WTC11 (cell line): ENCODE data around the gene BBOX1. TPM values are rescaled to one million over a fixed set of nuclear protein-coding genes. Genes with fewer than 3 reads are reported as not detected.

Source experiments
- ATAC-seq: fragments of 200-7000 bp; cut with Tn5 transposase; 2 replicates; pipeline ENCODE4 v1.10.0; 2021; ENCODE audit warnings: mild to moderate bottlenecking, moderate library complexity
- CTCF ChIA-PET: fragments of 300-600 bp; sonication (Branson Sonifier 250); formaldehyde crosslinking; loops from one replicate; lab custom pipeline; 2021; ENCODE audit warnings: antibody characterized with exemption; lab: Charles Lee
- POLR2A ChIA-PET: fragments of 350-600 bp; sonication (Branson Sonifier 250); formaldehyde crosslinking; loops from one replicate; lab custom pipeline; 2021; ENCODE audit warnings: antibody characterized with exemption; lab: Charles Lee
- DNase-seq: peaks from one replicate; pipeline ENCODE4 v3.0.0; 2021; ENCODE audit warnings: low spot score
- H3K27ac Mint-ChIP-seq: 2 replicates; pipeline ENCODE4 v1.8.0; 2021; ENCODE audit warnings: mixed read lengths
- H3K27me3 Mint-ChIP-seq: 2 replicates; pipeline ENCODE4 v1.8.0; 2021; ENCODE audit warnings: low read depth, mild to moderate bottlenecking, moderate library complexity, mixed read lengths
- H3K36me3 Mint-ChIP-seq: 2 replicates; pipeline ENCODE4 v1.8.0; 2021; ENCODE audit warnings: mixed read lengths
- H3K4me1 Mint-ChIP-seq: 2 replicates; pipeline ENCODE4 v1.8.0; 2022; ENCODE audit warnings: mixed read lengths
- H3K4me3 Mint-ChIP-seq: 2 replicates; pipeline ENCODE4 v1.8.0; 2021; ENCODE audit warnings: mild to moderate bottlenecking, moderate library complexity, mixed read lengths
- H3K9me3 Mint-ChIP-seq: 2 replicates; pipeline ENCODE4 v1.8.0; 2021; ENCODE audit warnings: mixed read lengths
- ETV6 ChIP-seq: sonication (generic); formaldehyde crosslinking; IDR thresholded peaks from 2 replicates; pipeline ENCODE4 v1.8.1; 2022; ENCODE audit warnings: mild to moderate bottlenecking, missing genetic modification reagents
- HMGA2 ChIP-seq: fragments of 250-450 bp; sonication (Bioruptor Pico); IDR thresholded peaks from 2 replicates; pipeline ENCODE4 v1.4.0; 2021; ENCODE audit warnings: mild to moderate bottlenecking, moderate library complexity
- MXD4 ChIP-seq: fragments of 250-450 bp; sonication (Bioruptor Pico); IDR thresholded peaks from 2 replicates; pipeline ENCODE4 v1.8.0; 2021; ENCODE audit warnings: mild to moderate bottlenecking, moderate library complexity, borderline replicate concordance
- NFATC4 ChIP-seq: fragments of 250-450 bp; sonication (Bioruptor Pico); IDR thresholded peaks from 2 replicates; pipeline ENCODE4 v1.9.0; 2021; ENCODE audit warnings: mild to moderate bottlenecking
- NR3C1 ChIP-seq: sonication (generic); formaldehyde crosslinking; conservative IDR thresholded peaks from 2 replicates; pipeline ENCODE4 v1.8.1; 2023; ENCODE audit warnings: low read depth, mild to moderate bottlenecking, missing genetic modification reagents
- RORB ChIP-seq: fragments of 250-450 bp; sonication (Bioruptor Pico); IDR thresholded peaks from 2 replicates; pipeline ENCODE4 v1.9.0; 2021; ENCODE audit warnings: mild to moderate bottlenecking
- SP1 ChIP-seq: sonication (generic); formaldehyde crosslinking; conservative IDR thresholded peaks from 2 replicates; pipeline ENCODE4 v1.8.1; 2022; ENCODE audit warnings: missing genetic modification reagents
- TP53 ChIP-seq: sonication (generic); formaldehyde crosslinking; IDR thresholded peaks from 2 replicates; pipeline ENCODE4 v1.8.1; 2023; ENCODE audit warnings: mild to moderate bottlenecking, missing genetic modification reagents
- ZNF232 ChIP-seq: sonication (generic); formaldehyde crosslinking; IDR thresholded peaks from 2 replicates; pipeline ENCODE4 v1.8.0; 2022; ENCODE audit warnings: mild to moderate bottlenecking, missing genetic modification reagents
- ZNF671 ChIP-seq: fragments of 250-450 bp; sonication (Bioruptor Pico); IDR thresholded peaks from 2 replicates; pipeline ENCODE4 v1.8.0; 2021; ENCODE audit warnings: mild to moderate bottlenecking
- total RNA-seq: library from RNA; stranded (reverse); gene quantifications from 3 replicates; pipeline ENCODE4 v1.2.3, GENCODE V29; 2021
- TF ChIP-seq, protein P1 (sequence below): sonication (generic); formaldehyde crosslinking; IDR thresholded peaks from 2 replicates; pipeline ENCODE4 v1.8.1; 2023; ENCODE audit warnings: mild to moderate bottlenecking, missing genetic modification reagents
- TF ChIP-seq, protein P2 (sequence below): sonication (generic); formaldehyde crosslinking; IDR thresholded peaks from 2 replicates; pipeline ENCODE4 v1.8.0; 2022; ENCODE audit warnings: mild to moderate bottlenecking, missing genetic modification reagents
- TF ChIP-seq, protein P3 (sequence below): sonication (generic); formaldehyde crosslinking; IDR thresholded peaks from 2 replicates; pipeline ENCODE4 v1.8.0; 2022; ENCODE audit warnings: missing genetic modification reagents
- TF ChIP-seq, protein P4 (sequence below): sonication (generic); formaldehyde crosslinking; conservative IDR thresholded peaks from 2 replicates; pipeline ENCODE4 v1.8.1; 2023; ENCODE audit warnings: mild to moderate bottlenecking, low read depth, missing genetic modification reagents, moderate library complexity
- TF ChIP-seq, protein P5 (sequence below): sonication (generic); formaldehyde crosslinking; IDR thresholded peaks from 2 replicates; pipeline ENCODE4 v1.8.1; 2023; ENCODE audit warnings: mild to moderate bottlenecking, missing genetic modification reagents, moderate library complexity
- TF ChIP-seq, protein P6 (sequence below): fragments of 250-450 bp; sonication (Bioruptor Pico); IDR thresholded peaks from 2 replicates; pipeline ENCODE4 v1.8.0; 2021; ENCODE audit warnings: mild to moderate bottlenecking
- TF ChIP-seq, protein P7 (sequence below): sonication (generic); formaldehyde crosslinking; IDR thresholded peaks from 2 replicates; pipeline ENCODE4 v1.8.1; 2022; ENCODE audit warnings: missing genetic modification reagents, borderline replicate concordance

BBOX1 gene
- total RNA-seq, 1 experiment from 2014 or later: not detected

DNA sequence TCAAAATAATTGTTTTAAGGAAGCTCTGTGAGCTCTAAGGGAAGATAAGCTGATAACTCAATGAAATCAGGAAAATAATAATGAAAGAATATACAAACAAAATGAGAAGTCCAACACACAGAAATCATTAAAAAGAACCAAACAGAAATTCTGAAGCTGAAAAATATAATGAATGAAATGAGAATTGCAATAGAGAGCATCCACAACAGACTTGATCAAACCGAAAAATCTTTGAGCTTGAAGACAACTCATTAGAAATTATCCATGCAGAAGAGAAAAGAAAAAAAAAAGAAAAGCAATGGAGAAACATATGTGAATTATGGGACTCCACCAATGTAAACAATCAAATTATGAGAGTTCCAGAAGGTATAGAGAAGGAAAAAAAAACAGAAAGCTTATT is 101.0 kb downstream of the BBOX1 start:
- TF ChIP-seq HMGA2 (CRISPR knock-in tag) (no peak), NFATC4 (CRISPR knock-in tag) (no peak), NR3C1 (CRISPR knock-in tag) (no peak), ETV6 (CRISPR knock-in tag) (no peak), RORB (no peak)
- TF ChIP-seq, protein P1, sequence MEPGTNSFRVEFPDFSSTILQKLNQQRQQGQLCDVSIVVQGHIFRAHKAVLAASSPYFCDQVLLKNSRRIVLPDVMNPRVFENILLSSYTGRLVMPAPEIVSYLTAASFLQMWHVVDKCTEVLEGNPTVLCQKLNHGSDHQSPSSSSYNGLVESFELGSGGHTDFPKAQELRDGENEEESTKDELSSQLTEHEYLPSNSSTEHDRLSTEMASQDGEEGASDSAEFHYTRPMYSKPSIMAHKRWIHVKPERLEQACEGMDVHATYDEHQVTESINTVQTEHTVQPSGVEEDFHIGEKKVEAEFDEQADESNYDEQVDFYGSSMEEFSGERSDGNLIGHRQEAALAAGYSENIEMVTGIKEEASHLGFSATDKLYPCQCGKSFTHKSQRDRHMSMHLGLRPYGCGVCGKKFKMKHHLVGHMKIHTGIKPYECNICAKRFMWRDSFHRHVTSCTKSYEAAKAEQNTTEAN (CRISPR knock-in tag): no peak
- Mint-ChIP-seq H3K27me3 (no peaks in the 10 kb centered on the region), H3K4me1 (no peaks in the 10 kb centered on the region), H3K4me3 (no peak overlapping the region), H3K27ac (no peak overlapping the region), H3K9me3 (peaks cover 30% of the 10 kb centered on the region), H3K36me3 (peaks cover 15% of the 10 kb centered on the region)
- DNase-seq (no peak), ATAC-seq (no peak)
- ChIA-PET POLR2A (interaction anchor here (1.1 kb wide), 1 partner anchor 10 kb away, joined by 3 read pairs; no protein-coding TSS in a partner anchor), CTCF (no interaction called here)

DNA sequence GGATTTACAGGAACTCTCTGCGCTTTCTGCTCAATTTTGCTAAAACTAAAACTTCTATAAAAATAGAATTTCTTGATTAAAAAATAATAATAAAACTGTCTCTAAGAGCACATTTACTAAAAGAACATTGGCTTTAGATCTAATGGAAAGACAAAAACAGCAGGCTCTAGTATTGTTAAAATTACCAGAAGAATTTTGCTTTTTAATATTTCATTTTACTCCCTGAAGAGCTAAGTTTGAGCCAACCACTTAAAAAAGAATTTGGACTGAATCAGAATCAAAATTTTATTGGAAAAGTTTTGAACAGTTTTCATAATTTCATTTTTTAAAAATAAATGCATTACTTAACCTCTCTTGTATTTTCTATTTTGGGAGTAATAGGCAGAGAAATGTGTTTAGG is 107.3 kb downstream of the BBOX1 start:
- Mint-ChIP-seq H3K4me3 (no peak overlapping the region), H3K9me3 (no peaks in the 10 kb centered on the region), H3K4me1 (peaks cover 6% of the 10 kb centered on the region), H3K36me3 (no peaks in the 10 kb centered on the region), H3K27me3 (no peaks in the 10 kb centered on the region), H3K27ac (no peak overlapping the region)
- ATAC-seq: no peak
- ChIA-PET CTCF (no interaction called here), POLR2A (no interaction called here)
- TF ChIP-seq SP1 (no peak), ZNF671 (CRISPR knock-in tag) (no peak), MXD4 (CRISPR knock-in tag) (no peak)
- TF ChIP-seq, protein P2, sequence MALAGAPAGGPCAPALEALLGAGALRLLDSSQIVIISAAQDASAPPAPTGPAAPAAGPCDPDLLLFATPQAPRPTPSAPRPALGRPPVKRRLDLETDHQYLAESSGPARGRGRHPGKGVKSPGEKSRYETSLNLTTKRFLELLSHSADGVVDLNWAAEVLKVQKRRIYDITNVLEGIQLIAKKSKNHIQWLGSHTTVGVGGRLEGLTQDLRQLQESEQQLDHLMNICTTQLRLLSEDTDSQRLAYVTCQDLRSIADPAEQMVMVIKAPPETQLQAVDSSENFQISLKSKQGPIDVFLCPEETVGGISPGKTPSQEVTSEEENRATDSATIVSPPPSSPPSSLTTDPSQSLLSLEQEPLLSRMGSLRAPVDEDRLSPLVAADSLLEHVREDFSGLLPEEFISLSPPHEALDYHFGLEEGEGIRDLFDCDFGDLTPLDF: no peak
- TF ChIP-seq, protein P3, sequence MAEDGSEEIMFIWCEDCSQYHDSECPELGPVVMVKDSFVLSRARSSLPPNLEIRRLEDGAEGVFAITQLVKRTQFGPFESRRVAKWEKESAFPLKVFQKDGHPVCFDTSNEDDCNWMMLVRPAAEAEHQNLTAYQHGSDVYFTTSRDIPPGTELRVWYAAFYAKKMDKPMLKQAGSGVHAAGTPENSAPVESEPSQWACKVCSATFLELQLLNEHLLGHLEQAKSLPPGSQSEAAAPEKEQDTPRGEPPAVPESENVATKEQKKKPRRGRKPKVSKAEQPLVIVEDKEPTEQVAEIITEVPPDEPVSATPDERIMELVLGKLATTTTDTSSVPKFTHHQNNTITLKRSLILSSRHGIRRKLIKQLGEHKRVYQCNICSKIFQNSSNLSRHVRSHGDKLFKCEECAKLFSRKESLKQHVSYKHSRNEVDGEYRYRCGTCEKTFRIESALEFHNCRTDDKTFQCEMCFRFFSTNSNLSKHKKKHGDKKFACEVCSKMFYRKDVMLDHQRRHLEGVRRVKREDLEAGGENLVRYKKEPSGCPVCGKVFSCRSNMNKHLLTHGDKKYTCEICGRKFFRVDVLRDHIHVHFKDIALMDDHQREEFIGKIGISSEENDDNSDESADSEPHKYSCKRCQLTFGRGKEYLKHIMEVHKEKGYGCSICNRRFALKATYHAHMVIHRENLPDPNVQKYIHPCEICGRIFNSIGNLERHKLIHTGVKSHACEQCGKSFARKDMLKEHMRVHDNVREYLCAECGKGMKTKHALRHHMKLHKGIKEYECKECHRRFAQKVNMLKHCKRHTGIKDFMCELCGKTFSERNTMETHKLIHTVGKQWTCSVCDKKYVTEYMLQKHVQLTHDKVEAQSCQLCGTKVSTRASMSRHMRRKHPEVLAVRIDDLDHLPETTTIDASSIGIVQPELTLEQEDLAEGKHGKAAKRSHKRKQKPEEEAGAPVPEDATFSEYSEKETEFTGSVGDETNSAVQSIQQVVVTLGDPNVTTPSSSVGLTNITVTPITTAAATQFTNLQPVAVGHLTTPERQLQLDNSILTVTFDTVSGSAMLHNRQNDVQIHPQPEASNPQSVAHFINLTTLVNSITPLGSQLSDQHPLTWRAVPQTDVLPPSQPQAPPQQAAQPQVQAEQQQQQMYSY (CRISPR knock-in tag): no peak
- TF ChIP-seq, protein P4, sequence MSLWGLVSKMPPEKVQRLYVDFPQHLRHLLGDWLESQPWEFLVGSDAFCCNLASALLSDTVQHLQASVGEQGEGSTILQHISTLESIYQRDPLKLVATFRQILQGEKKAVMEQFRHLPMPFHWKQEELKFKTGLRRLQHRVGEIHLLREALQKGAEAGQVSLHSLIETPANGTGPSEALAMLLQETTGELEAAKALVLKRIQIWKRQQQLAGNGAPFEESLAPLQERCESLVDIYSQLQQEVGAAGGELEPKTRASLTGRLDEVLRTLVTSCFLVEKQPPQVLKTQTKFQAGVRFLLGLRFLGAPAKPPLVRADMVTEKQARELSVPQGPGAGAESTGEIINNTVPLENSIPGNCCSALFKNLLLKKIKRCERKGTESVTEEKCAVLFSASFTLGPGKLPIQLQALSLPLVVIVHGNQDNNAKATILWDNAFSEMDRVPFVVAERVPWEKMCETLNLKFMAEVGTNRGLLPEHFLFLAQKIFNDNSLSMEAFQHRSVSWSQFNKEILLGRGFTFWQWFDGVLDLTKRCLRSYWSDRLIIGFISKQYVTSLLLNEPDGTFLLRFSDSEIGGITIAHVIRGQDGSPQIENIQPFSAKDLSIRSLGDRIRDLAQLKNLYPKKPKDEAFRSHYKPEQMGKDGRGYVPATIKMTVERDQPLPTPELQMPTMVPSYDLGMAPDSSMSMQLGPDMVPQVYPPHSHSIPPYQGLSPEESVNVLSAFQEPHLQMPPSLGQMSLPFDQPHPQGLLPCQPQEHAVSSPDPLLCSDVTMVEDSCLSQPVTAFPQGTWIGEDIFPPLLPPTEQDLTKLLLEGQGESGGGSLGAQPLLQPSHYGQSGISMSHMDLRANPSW: no peak
- TF ChIP-seq, protein P5, sequence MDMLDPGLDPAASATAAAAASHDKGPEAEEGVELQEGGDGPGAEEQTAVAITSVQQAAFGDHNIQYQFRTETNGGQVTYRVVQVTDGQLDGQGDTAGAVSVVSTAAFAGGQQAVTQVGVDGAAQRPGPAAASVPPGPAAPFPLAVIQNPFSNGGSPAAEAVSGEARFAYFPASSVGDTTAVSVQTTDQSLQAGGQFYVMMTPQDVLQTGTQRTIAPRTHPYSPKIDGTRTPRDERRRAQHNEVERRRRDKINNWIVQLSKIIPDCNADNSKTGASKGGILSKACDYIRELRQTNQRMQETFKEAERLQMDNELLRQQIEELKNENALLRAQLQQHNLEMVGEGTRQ (CRISPR knock-in tag): no peak
- no peak for DNase-seq

DNA sequence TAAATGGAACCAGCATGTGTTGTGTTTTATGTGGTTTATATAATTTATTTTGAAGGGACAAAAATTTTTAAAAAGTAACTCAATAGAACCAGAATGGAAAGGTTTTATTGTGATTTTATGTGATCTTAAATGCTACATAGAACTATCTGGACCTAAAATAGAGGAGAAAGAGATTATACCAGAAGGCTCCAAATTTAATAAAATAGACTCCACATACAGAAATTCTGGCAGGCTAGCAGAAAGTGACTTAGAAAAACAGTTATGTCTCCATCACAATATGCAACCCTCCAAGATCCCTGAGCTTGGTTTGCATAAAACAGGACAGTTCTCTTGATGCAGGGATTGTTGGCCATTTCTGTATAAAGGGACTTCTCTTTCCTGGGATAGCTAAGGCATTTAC is 107.9 kb downstream of the BBOX1 start:
- no peak overlapping the region for H3K27ac Mint-ChIP-seq
- H3K36me3 Mint-ChIP-seq: no peaks in the 10 kb centered on the region
- POLR2A ChIA-PET: no interaction called here
- H3K4me1 Mint-ChIP-seq: peaks cover 6% of the 10 kb centered on the region
- no peaks in the 10 kb centered on the region for H3K27me3 Mint-ChIP-seq
- ATAC-seq: no peak
- DNase-seq: no peak
- CTCF ChIA-PET: interaction anchor here (1.0 kb wide), 1 partner anchor 337 kb away, joined by 3 read pairs; no protein-coding TSS in a partner anchor
- no peak overlapping the region for H3K4me3 Mint-ChIP-seq
- H3K9me3 Mint-ChIP-seq: no peaks in the 10 kb centered on the region
- no peak for TF ChIP-seq TP53
- TF ChIP-seq MXD4 (CRISPR knock-in tag): no peak
- TF ChIP-seq, protein P6, sequence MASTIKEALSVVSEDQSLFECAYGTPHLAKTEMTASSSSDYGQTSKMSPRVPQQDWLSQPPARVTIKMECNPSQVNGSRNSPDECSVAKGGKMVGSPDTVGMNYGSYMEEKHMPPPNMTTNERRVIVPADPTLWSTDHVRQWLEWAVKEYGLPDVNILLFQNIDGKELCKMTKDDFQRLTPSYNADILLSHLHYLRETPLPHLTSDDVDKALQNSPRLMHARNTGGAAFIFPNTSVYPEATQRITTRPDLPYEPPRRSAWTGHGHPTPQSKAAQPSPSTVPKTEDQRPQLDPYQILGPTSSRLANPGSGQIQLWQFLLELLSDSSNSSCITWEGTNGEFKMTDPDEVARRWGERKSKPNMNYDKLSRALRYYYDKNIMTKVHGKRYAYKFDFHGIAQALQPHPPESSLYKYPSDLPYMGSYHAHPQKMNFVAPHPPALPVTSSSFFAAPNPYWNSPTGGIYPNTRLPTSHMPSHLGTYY (CRISPR knock-in tag): no peak
- TF ChIP-seq, protein P7, sequence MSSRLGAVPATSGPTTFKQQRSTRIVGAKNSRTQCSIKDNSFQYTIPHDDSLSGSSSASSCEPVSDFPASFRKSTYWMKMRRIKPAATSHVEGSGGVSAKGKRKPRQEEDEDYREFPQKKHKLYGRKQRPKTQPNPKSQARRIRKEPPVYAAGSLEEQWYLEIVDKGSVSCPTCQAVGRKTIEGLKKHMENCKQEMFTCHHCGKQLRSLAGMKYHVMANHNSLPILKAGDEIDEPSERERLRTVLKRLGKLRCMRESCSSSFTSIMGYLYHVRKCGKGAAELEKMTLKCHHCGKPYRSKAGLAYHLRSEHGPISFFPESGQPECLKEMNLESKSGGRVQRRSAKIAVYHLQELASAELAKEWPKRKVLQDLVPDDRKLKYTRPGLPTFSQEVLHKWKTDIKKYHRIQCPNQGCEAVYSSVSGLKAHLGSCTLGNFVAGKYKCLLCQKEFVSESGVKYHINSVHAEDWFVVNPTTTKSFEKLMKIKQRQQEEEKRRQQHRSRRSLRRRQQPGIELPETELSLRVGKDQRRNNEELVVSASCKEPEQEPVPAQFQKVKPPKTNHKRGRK (CRISPR knock-in tag): no peak
- no peak for TF ChIP-seq ZNF232
